HEK293T (cell line): ENCODE measurements around the gene OR10V1.

Source experiments
- CTCF ChIA-PET: fragments of 350-600 bp; formaldehyde crosslinking; extraction: SDS; loops from one replicate; lab custom pipeline; 2021; ENCODE audit warnings: antibody characterized with exemption, inconsistent platforms; lab: Yijun Ruan, JAX
- POLR2A ChIA-PET: fragments of 350-600 bp; formaldehyde crosslinking; extraction: SDS; loops from one replicate; lab custom pipeline; 2020; ENCODE audit warnings: antibody characterized with exemption, inconsistent platforms; lab: Yijun Ruan, JAX
- DNase-seq: peaks from one replicate; pipeline ENCODE4 v3.0.0; 2012; ENCODE audit warnings: mixed read lengths; ENCODE audit errors: extremely low spot score
- ARNT ChIP-seq: fragments of 450-650 bp; IDR thresholded peaks from 2 replicates; pipeline ENCODE4 v1.6.1; 2017; ENCODE audit warnings: mild to moderate bottlenecking
- BHLHE40 ChIP-seq: fragments of 450-650 bp; IDR thresholded peaks from 2 replicates; pipeline ENCODE4 v1.6.1; 2016; ENCODE audit warnings: mild to moderate bottlenecking, moderate library complexity, borderline replicate concordance
- CTBP1 ChIP-seq: fragments of 450-650 bp; IDR thresholded peaks from 2 replicates; pipeline ENCODE4 v1.6.1; 2016; ENCODE audit warnings: borderline replicate concordance
- ELF4 ChIP-seq: fragments of 450-650 bp; IDR thresholded peaks from 2 replicates; pipeline ENCODE4 v1.6.1; 2017; ENCODE audit warnings: antibody characterized with exemption
- FOXA1 ChIP-seq: fragments of 450-650 bp; IDR thresholded peaks from 2 replicates; pipeline ENCODE4 v1.6.1; 2016; ENCODE audit warnings: mild to moderate bottlenecking
- FOXK2 ChIP-seq: fragments of 450-650 bp; IDR thresholded peaks from 2 replicates; pipeline ENCODE4 v1.6.1; 2016; ENCODE audit warnings: mild to moderate bottlenecking
- FOXM1 ChIP-seq: fragments of 450-650 bp; IDR thresholded peaks from 2 replicates; pipeline ENCODE4 v1.6.1; 2017; ENCODE audit warnings: mild to moderate bottlenecking, borderline replicate concordance
- HDGF ChIP-seq: fragments of 450-650 bp; IDR thresholded peaks from 2 replicates; pipeline ENCODE4 v1.6.1; 2017; ENCODE audit warnings: antibody characterized with exemption, borderline replicate concordance
- L3MBTL2 ChIP-seq: fragments of 450-650 bp; conservative IDR thresholded peaks from 2 replicates; pipeline ENCODE4 v1.6.1; 2016; ENCODE audit warnings: mild to moderate bottlenecking
- LEF1 ChIP-seq: fragments of 450-650 bp; IDR thresholded peaks from 2 replicates; pipeline ENCODE4 v1.6.1; 2017; ENCODE audit warnings: mild to moderate bottlenecking, borderline replicate concordance
- NFRKB ChIP-seq: fragments of 450-650 bp; IDR thresholded peaks from 2 replicates; pipeline ENCODE4 v1.6.1; 2016; ENCODE audit warnings: mild to moderate bottlenecking, moderate library complexity
- SP1 ChIP-seq: fragments of 450-650 bp; IDR thresholded peaks from 2 replicates; pipeline ENCODE4 v1.6.1; 2017
- SUZ12 ChIP-seq: fragments of 450-650 bp; IDR thresholded peaks from 2 replicates; pipeline ENCODE4 v1.6.1; 2016; ENCODE audit warnings: mild to moderate bottlenecking
- TARDBP ChIP-seq: fragments of 450-650 bp; IDR thresholded peaks from 2 replicates; pipeline ENCODE4 v1.6.1; 2016
- ZNF384 ChIP-seq: fragments of 450-650 bp; IDR thresholded peaks from 2 replicates; pipeline ENCODE4 v1.6.1; 2016
- TF ChIP-seq, protein P1 (sequence below): fragments of 450-650 bp; IDR thresholded peaks from 2 replicates; pipeline ENCODE4 v1.6.1; 2016

The OR10V1 gene

DNA sequence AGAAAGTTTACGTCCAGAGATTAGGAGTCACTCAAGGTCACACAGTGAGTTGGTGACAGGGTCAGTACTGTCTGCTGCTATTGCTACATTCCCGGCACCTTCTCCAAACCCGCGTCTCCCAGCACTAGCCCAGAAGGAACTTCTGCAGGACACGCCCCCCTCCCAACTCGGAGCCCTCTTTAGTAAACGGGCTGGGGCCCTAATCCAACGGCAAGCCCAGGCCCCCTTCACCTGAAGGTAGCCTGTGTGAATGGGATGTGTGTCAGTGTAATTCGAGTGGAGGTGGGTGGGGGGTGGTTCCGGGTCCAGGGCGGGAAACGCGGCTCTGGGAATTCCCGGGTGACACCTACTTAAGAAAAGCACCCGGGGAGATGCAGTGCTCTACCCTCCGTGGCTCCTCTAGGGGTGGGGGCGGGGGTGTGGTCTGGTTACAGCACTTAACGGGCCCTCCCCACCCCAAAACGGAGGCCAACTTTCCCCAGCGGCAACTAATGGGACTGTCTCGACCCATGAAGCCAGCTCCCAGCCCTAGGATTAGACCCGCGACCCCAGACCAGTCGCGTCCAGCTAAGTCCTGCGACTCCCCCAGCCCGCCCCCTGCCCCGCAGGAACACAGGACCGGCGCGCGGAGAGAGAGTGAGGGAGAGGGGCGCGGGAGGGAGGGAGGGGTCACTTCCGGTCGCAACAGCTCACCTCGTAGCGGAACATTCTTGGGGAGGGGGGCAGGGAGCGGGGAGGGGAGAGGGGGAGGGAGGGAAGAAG is 45.3 kb downstream of the OR10V1 start:
- ChIA-PET CTCF (interaction anchor here (0.9 kb wide), 1 partner anchor 86 kb away, joined by 3 read pairs; no protein-coding TSS in a partner anchor), POLR2A (interaction anchor here (0.6 to 1.8 kb wide), 19 partner anchors 9 to 142 kb away, joined by 3 to 27 read pairs (median 4); partner anchors contain the start of genes MRPL16, OSBP and STX3)
- no peak for DNase-seq
- TF ChIP-seq ELF4 (no peak), SP1 (no peak), SUZ12 (no peak), FOXM1 (no peak), NFRKB (no peak), LEF1 (no peak), TARDBP (no peak), BHLHE40 (no peak), ARNT (no peak), FOXK2 (no peak)

DNA sequence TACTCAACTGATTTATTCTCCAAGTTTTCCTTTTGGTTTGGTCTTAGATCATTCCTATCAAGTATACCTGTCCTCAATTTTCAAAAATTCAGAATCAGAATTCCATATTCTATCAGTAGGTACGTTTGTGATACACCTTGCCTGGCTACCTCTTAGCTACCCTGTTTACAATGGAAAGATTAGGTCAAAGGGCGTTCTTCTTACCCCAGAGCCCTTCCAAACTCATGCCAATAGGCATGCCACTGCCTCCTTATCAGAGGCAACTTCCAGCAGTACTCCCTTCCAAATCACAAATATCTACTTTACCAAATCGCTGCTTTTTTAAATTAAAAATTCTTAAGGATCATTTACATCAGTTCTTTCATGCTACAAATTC is 45.8 kb downstream of the OR10V1 start:
- POLR2A ChIA-PET = no interaction called here
- CTCF ChIA-PET = interaction anchor here (0.5 kb wide), 1 partner anchor 1265 kb away, joined by 5 read pairs; no protein-coding TSS in a partner anchor
- TF ChIP-seq SUZ12 = no peak
- no peak for TF ChIP-seq ELF4
- no peak for TF ChIP-seq FOXM1
- no peak for TF ChIP-seq HDGF
- no peak for TF ChIP-seq ZNF384
- TF ChIP-seq FOXA1 = no peak
- no peak for TF ChIP-seq CTBP1
- no peak for TF ChIP-seq SP1
- TF ChIP-seq TARDBP = no peak
- TF ChIP-seq, protein P1, sequence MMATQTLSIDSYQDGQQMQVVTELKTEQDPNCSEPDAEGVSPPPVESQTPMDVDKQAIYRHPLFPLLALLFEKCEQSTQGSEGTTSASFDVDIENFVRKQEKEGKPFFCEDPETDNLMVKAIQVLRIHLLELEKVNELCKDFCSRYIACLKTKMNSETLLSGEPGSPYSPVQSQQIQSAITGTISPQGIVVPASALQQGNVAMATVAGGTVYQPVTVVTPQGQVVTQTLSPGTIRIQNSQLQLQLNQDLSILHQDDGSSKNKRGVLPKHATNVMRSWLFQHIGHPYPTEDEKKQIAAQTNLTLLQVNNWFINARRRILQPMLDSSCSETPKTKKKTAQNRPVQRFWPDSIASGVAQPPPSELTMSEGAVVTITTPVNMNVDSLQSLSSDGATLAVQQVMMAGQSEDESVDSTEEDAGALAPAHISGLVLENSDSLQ = no peak
- no peak for TF ChIP-seq BHLHE40
- no peak for TF ChIP-seq FOXK2
- TF ChIP-seq L3MBTL2 = no peak
- no peak for TF ChIP-seq LEF1
- TF ChIP-seq NFRKB = no peak
- TF ChIP-seq ARNT = no peak

DNA sequence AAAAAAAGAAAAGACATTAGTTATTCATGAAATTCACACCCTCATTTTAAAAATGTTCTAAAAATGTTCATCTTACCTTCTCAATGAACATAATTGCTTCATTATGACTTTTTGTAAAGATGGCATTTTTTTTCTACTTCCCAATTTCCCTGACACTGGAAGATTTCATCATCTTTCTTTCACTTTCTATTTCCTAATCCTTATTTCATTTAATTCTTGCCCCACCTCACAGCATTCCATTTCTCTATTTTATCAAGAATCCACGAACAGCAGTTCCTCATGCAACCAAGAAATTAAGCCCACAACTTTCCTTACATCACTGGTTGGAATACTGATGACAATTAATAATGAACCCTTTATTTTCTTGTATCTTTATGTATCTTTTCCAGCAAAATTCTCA is 46.7 kb downstream of the OR10V1 start:
- TF ChIP-seq ZNF384 (no peak), BHLHE40 (no peak), CTBP1 (no peak), HDGF (no peak), FOXK2 (no peak), FOXA1 (no peak), NFRKB (no peak), SP1 (no peak), TARDBP (no peak), ARNT (no peak), LEF1 (no peak), L3MBTL2 (no peak), ELF4 (no peak), FOXM1 (no peak), SUZ12 (no peak)
- TF ChIP-seq, protein P1 = no peak
- ChIA-PET CTCF (no interaction called here), POLR2A (no interaction called here)
- no peak for DNase-seq

More for the DNA sequence above, 45.8 kb downstream of the OR10V1 start:
- no peak for DNase-seq
